GM21360 (cell line): Measurements from ENCODE around the gene CNOT3.
A peak's percentile ranks its signal among the peaks of the same experiment; 100 is the strongest.
"Not testable (repeated sequence)": the region's sequence is repeated elsewhere in the genome, so short reads cannot be mapped to it uniquely, and the experiment has no call there.

Experiments
- ATAC-seq: cut with Tn5 transposase; IDR thresholded peaks from one replicate; pipeline ENCODE4 v1.9.1; 2021; ENCODE audit warnings: mild to moderate bottlenecking, moderate library complexity; ENCODE audit not compliant: unreplicated experiment

CNOT3 gene

DNA sequence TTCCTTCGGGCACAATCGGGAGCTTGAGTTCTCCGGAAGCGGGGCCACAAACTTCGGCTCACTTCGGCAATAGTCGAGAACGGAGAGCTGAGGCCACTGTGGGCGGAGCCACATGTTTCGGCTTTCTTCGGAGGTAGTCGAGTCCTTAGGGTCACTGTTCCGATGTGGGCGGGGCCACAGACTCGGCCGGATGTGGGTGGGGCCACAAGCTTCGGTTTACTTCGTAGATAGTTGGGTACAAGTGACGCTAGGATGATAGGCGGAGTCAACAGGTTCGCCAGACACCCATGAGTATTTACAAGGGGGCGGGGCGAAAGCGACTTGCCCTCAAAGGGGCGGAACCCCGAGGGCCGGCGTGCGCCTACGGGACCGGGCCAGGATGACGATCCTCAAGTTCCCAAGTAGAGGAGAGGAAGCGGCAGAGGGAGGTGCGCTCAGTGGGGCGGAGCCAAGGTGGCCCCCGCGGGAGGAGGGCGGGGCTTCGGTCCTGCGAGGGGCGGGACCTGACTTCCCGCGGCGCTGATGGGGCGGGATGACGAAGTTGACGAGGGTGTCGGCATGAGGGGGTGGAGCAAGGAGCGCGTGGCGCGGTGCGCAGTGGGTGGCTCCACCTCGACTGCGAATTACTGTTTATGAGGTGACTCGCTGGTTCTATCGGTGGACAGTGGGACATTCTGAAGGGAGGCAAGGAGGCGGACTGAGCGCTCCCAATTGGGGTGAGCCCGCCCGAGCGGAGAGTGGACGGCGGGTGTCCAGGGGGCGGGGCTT is 52.4 kb downstream of the CNOT3 start:
- peak; percentile 38 for ATAC-seq

DNA sequence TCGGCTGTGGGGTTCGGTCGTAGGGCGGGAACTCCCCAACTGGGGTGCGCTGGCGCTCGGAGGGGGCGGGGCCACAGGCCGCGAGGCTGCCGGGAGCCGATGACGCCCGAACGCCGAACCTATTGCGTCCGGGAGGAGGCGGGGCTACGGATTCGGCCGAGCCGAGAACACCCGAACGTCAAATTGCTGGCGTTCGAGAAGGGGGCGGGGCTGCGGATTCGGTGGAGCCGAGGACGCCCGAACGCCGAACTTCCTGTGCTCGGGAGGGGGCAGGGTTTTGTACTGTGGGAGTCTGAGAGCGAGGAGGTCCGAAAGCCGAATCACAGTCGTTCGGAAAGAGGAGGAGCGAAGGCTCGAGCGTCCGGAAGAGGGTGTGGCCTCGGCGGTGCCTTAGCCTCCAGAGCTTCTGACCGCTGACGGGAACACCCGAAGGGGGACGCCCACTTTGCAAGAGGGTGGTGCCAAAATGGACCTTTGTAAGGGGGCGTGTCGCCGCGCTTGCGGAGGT is 53.0 kb downstream of the CNOT3 start:
- ATAC-seq, result peak; percentile 41

GRCh38 chr19:54191011-54191810 is 53.6 kb downstream of the CNOT3 start, which contains the start of gene TSEN34:
TSEN34 (plus strand) TSS chr19:54191308; CDS start chr19:54191365, 57 bp downstream.
- peak; percentile 22 for ATAC-seq

GRCh38 chr19:54191811-54192453 is 54.4 kb downstream of the CNOT3 start:
- no peak for ATAC-seq

DNA sequence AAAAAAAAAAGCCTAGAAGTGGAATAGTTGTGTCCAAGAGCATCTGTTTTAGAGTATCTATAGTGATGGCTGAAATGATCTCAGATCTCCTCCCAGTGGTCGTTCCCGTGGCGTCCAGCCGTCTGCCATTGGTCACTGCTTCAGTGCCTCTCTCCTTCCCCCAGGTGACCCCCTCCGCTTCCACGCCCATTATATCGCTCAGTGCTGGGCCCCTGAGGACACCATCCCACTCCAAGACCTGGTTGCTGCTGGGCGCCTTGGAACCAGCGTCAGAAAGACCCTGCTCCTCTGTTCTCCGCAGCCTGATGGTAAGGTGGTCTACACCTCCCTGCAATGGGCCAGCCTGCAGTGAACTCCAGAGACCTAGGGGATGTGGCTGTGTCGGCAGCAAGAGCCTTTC is 55.4 kb downstream of the CNOT3 start:
- no peak for ATAC-seq

DNA sequence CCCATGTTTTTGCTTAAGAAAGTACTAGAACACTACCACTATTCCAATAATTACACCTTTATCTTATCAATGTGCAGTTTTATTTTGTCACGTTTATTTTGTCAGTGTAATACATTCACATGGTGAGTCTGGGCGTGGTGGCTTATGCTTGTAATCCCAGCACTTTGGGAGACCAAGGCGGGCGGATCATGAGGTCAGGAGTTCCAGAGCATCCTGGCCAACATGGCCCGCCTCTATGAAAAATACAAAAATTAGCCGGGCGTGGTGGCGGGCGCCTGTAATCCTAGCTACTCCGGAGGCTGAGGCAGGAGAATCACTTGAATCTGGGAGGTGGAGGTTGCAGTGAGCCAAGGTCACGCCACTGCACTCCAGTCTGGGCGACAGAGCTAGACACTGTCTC is 56.9 kb downstream of the CNOT3 start:
- not testable (repeated sequence) for ATAC-seq

GRCh38 chr19:54196536-54196935 is 59.0 kb downstream of the CNOT3 start:
- ATAC-seq, result no peak

DNA sequence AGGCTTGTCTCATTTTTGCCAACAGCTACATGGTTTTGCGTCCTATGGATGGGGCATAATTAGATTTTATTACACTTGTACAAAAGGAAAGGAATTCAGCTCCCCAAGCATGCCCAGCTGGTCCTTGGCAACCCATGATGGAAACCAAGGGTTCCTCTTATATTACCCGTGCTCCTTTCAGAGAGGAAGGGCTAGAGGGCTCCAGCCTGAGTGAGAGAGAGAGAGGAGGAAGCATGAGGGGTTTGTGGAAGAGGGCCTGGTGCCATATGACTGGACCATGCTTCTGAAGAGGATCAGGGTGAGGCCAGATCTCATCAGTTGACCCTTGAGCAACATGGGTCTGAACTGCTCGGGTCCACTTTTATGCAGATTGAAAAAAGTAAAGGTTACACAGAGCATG is 59.6 kb downstream of the CNOT3 start:
- ATAC-seq, result no peak

DNA sequence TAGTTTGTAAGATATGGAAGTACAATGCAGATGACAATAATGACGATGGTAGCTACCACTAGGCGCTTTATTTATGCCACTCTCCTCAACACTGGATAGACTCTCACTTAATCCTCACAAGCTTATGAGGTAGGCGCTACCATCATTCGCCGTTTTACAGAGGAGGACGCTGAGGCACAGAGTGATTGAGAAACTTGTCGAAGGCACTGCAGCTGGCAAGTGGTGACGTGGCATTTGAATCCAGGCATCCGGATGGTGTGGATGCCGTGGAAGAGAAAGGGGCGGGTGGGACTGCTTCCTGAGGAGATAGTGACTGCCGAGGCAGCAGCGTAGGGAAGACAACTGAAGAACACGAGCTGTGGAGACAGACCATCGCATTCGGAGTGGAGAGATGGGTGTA is 61.8 kb downstream of the CNOT3 start:
- no peak for ATAC-seq

DNA sequence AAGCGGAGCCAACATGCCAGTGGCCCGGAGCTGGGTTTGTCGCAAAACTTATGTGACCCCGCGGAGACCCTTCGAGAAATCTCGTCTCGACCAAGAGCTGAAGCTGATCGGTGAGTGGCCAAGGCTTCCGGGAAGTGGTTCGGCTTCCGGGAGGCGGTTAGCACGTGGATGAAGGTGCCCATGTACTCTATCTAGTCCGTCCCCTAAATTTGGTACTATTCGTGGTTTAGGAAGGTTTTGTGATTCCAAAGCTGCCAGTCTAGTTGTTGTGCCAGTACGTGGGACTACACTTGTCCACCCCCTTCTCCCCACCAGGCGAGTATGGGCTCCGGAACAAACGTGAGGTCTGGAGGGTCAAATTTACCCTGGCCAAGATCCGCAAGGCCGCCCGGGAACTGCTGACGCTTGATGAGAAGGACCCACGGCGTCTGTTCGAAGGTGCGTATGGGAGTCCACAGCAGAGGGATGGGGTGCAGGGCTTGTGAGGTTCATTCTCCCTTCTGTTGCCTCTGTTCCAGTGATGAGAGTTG is 63.7 kb downstream of the CNOT3 start:
- ATAC-seq, result no peak

- ATAC-seq, result no peak
Observed at GRCh38 chr19:54201980-54202379, 64.4 kb downstream of the CNOT3 start.

GRCh38 chr19:54203151-54203611 is 65.6 kb downstream of the CNOT3 start:
- no peak for ATAC-seq

GRCh38 chr19:54204767-54205468 is 67.4 kb downstream of the CNOT3 start:
- ATAC-seq, result no peak
